HG03108 (cell line): ENCODE data around the gene GNAZ.
"Not testable (repeated sequence)": the region's sequence is repeated elsewhere in the genome, so short reads cannot be mapped to it uniquely, and the experiment has no call there.

Source experiments
- ATAC-seq: cut with Tn5 transposase; IDR thresholded peaks from one replicate; pipeline ENCODE4 v1.9.1; 2021; ENCODE audit warnings: moderate library complexity; ENCODE audit not compliant: unreplicated experiment

GNAZ gene

DNA sequence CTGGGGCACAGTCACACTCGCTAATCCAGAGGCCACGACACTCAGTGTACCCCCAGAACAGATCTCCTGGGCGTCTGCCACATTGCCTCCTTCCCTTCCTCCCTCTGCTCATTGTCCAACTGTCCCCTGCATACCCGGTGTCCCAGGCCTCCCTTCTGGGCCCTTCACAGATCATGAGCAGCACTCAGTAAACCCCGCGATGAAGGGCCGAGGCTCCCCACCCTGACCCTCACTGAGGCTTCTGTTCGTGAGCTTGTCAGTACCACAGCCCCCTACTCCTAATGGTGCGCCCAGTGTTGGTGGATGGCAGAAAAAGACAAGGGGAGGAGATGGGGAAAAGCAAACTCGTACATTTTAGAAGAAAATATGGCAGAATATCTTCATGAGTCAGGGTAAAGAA lies 58.8 kb downstream of the GNAZ start:
- ATAC-seq = no peak

GRCh38 chr22:23130697-23131096 lies 60.4 kb downstream of the GNAZ start:
- ATAC-seq = no peak

DNA sequence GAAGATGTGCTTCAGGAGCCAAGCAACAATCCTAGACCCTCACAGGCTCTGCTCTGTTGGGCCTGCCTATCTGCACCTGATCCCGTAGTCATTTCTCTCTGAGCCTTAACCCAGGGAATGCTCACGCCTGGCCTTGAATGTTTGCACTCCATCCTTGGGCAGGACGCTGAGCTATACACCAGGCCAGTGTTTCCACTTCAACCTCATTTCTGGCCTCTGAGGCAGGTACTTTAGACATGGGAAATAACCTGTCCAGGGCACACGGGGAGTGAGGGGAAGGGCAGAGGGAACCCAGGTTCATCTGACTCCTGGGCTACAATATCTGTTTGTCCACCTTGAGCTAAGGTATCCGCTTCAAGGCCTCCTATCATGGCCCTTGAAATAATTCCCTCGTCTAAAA lies 61.6 kb downstream of the GNAZ start:
- no peak for ATAC-seq

DNA sequence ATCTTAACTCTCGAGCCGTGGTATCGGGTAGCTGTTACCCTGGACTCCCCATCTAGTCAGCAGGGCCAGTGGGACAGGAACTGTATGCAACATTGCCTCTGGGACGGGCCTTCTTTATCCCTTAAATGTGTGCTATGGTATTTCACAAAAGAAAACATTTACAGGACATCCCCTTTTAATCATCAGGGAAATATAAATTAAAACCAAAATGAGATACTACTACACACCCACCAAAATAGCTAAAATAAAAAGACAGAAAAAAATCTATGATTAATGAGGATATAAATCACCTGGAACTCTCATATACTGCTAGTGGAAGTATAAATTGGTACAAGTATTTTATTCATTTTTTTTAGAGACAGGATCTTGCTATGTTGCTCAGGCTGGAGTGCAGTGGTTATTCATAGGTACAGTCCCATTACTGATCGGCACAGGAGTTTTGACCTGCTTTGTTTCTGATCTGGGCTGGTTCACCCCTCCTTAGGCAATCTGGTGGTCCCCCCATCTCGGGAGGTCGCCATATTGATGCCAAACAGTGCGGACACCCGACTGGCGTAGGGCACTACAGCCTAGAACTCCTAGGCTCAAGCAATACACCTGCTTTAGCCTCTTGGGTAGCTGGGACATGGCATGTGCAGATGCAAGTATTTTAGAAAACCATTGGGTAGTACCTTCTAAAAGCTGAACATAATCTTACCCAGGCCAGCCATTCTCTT lies 62.2 kb downstream of the GNAZ start:
- ATAC-seq = no peak

DNA sequence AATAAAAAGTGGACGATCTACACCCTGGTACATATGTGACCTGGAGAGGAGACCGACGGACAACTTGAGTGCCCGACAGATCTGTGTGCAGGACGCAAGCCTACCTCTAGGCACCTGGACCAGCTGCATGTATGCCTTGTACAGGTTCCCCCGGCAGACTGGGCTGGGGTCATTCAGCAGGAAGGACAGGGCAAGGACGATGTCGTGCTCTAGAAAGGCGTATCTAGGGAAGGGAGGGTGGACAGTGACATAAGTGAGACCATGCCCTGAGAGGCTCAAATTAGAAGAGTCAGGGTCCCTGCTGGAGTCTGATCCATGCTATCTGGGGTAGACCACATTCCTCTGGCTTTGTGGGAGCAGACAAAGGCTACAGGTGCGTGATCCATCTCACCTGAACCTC lies 63.6 kb downstream of the GNAZ start:
- no peak for ATAC-seq

DNA sequence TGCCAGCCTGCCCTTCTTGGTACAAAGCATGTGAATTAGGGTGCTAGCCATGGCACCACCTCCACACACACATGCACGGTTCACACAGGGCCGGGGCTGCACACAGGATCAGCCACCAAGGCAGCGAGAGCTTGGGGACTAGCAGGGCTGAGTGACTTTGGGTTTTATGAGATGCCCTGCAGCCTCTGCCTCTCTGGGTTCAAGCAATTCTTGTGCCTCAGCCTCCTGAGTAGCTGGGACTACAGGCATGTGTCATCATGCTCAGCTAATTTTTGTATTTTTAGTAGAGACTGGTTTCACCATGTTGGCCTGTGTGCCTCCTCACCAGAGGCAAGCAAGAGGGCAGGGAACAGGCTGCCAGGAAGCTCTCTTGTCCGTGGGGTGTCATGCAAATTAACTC lies 66.7 kb downstream of the GNAZ start:
- not testable (repeated sequence) for ATAC-seq

DNA sequence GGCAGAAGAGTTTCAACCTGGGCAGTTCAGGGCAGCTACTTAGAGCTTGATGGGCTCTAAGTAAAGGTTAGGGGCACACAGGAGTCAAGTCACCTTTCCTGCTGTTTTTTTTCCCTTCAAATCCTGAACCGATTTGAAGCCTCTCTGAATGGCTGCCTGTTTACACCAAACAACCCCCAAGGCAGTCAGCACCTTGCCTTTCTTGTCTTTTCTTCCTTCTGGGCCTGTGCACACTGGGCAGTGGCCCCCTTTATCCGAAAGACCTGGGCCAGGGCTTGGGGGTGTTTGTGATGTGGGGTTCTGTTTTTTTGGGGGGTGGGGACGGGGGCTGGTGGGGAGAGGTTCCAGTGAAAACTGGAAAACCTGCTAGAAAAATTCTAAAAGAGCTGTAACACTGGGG lies 67.1 kb downstream of the GNAZ start:
- no peak for ATAC-seq

- ATAC-seq = peak; percentile 46
Observed at GRCh38 chr22:23137905-23138561, 67.7 kb downstream of the GNAZ start.

GRCh38 chr22:23138584-23139435 lies 68.5 kb downstream of the GNAZ start:
- no peak for ATAC-seq

- no peak for ATAC-seq
Observed at GRCh38 chr22:23140385-23140784, 70.1 kb downstream of the GNAZ start.

- no peak for ATAC-seq
Observed at GRCh38 chr22:23142546-23143105, 72.3 kb downstream of the GNAZ start.

DNA sequence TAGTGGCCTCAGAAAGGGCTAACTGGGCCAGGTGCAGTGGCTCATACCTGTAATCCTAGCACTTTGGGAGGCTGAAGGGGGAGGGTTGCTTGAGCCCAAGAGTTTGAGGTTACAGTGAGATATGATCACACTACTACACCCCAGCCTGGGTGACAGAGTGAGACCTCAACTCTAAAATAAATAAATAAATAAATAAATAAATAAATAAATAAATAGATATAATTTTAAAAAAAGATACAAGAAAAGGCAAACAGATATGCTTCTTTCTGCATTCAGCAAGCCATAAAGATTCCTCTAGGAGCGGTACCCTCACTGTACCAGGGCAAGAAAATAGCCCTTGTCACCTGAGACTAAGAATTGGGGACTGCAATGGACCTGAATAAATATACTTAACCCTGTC lies 72.8 kb downstream of the GNAZ start:
- no peak for ATAC-seq

- no peak for ATAC-seq
Observed at GRCh38 chr22:23144432-23144831, 74.1 kb downstream of the GNAZ start.

- no peak for ATAC-seq
Observed at GRCh38 chr22:23144932-23145877, 74.9 kb downstream of the GNAZ start, which contains the start of gene RAB36. Gene RAB36, plus strand, starts transcription at chr22:23145477. Its CDS starts 1,140 bp downstream, at chr22:23146617.

- no peak for ATAC-seq
Observed at GRCh38 chr22:23145878-23146470, 75.7 kb downstream of the GNAZ start.

DNA sequence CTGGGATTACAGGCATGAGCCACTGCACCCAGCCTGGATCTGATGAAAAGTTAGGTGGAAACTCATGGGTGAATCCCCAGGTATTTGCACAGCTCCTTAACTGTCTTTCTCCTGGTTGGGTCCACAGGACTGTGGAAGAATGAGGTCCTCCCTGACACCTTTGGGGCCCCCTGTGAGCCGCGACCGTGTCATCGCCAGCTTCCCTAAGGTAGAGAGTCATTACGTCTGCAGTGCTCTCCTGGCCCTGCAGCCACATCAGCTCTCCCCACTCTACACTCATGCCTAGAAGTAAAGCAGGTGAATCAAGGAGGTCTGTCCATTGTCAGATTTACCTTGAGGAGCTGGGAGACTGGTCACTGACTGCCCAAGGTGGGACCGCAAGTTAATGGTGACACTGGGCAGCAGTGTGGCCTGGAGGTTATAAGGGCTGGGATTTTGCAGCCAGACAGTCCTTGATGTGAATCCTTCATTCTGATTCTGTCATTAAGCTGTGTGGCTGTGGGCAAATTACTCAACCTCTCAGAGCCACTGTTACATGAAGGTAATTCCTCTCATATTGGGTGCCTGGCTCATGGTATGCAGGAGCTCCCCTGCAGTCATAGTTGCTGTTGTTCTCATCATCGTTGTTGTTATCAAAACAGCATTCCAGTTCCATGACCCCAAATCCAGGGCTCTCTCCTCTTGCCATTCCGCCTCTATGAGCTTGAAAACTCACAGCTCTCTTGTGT lies 76.3 kb downstream of the GNAZ start:
- ATAC-seq = no peak

DNA sequence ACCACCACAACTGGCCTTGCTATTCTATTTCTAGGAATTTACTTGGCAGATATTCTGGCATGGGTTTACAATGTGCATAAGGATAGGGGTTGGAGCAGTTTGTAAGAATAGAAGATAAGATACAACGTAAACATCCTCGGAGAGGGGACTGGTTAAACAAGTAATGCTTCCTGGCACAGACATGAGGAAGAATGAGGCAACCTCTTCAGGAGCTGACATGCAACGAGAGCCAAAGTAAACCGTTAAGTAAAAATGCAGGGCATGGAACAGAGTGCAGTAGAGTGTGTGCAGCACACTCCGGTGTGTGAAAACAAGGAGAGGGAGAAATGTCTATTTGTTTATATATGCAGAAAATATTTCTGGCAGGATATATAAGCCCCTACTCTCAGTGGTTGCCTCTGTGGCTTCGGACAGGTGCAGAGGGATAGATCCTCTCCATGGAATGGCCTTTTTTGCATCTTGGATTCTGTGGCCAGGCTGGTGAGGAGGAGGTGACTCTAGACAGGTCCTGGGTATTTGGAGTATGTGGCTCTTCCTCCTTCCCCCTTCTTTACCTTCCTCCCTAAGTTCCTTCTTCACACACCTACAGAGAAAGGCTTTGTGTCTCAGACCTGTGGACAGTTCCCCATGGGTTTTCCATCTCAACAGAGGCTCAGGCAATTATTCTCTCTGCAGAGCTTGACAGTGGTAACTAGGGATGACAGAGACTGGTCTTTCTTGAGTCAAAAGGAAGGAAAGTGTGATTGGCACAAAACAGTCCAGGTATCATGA lies 77.5 kb downstream of the GNAZ start:
- ATAC-seq = no peak

GRCh38 chr22:23149743-23150238 lies 79.5 kb downstream of the GNAZ start:
- no peak for ATAC-seq
